Stimulated activated CD4-positive, alpha-beta T cell treated with anti-CD3 and anti-CD28 coated beads, TNF-alpha, amount 100 ng/mL, for 4 hours (primary cell): ENCODE data around the gene FAM180A.
"Not testable (repeated sequence)": the region's sequence is repeated elsewhere in the genome, so short reads cannot be mapped to it uniquely, and the experiment has no call there.

Experiments used
- DNase-seq, 3 experiments: peaks; one replicate each; pipeline ENCODE4 v3.0.0-alpha.2; 2020; ENCODE audit warnings: low read depth in 3 of 3

The FAM180A gene

DNA sequence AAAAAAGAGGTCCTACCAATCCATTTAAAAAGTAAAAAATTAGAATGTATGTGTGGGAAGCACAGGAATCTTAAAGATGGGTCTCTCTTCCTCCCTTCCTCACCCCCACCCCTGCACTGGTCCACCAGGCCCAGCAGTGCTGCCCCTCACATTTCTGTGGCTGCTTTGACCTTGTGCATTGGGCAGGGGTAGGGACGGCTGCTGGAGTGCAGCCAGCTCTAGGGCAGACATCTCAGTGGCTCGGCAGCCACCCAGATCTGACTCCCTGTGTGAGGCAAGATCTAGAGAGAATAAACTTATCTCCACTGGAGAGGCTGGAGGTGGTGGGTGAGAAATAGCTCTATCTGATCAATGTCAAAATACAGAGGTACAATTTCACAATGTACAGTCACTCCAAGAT, 6.7 kb downstream of the FAM180A start:
- DNase-seq, result no peak

DNA sequence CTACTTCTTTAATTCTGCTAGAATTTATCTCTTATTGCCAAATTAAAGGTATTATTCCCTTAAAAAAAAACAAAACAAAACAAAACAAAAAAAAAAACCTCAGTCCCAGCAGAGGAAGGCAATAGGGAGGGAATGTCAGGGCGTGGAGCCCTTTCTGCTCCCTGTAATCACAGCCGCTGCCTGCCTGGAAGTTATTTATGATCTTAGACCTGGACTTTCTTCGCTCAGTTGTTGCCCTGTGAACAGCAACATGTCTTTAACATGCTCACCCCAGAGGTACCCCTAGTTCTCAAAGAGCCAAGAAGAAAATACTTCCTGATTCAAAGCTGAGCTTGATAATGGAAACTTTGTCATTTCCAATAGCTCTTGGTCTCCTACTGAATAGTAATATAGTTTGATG, 7.7 kb downstream of the FAM180A start:
- DNase-seq, result no peak

- not testable (repeated sequence) for DNase-seq
Observed at GRCh38 chr7:135737306-135737647, 11.3 kb downstream of the FAM180A start.

DNA sequence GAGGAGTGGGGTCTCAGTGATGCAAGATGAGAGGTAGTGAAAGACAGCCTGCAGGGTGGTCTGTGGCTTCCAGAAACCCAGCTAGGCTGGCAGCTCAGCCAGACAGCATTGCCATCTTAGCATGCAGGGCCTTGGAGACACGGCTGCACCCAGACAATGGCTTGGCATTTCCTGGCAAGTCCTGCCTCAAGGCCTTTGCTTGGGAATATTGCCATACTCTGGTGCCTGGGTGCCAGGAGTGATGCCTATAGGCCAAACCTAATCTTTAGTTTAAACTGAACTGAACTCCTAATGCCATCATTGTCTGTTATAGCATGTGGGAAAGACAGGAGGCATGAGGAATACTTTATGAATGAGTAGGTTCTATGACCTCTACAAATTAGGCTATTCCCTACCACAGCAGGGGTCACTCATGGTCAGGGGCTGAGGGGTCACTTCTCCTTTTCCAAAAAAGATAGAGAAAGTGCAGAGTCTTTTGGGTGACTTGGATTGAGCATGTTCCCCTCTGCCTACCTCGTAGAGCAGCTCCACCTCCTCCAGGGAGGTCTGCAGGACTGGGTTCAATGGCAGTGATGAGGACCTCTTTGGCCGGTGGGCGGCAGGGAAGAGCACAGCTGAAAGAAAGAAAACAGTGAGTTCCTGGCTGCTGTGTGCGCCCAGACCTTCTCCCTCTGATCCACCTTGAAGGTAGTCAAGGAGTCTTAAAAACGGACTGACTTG, 11.9 kb downstream of the FAM180A start:
- DNase-seq, result no peak

- DNase-seq, result no peak
Observed at GRCh38 chr7:135734343-135734689, 14.3 kb downstream of the FAM180A start.

GRCh38 chr7:135733603-135734342, 14.8 kb downstream of the FAM180A start:
- DNase-seq, result no peak

- DNase-seq, result no peak
Observed at GRCh38 chr7:135731131-135731530, 17.5 kb downstream of the FAM180A start.

DNA sequence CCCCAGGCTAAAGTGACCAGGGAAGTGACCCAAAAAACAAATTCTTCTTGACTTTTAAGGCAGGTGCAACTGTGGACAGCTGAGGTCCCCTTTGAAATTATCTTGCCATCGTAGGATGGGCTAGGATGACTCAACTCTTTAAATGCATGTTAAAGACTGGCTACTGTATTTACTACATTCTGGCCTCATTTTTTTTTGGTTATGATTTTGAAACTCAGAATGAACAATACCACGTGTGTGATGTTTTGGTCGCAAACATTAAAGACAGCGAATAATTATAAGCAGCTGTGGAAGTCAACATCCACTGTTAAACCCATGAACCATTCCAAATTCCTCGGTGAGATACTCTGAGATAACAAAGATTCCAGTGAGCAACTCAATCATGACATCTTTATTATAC, 19.4 kb downstream of the FAM180A start:
- DNase-seq, result no peak

DNA sequence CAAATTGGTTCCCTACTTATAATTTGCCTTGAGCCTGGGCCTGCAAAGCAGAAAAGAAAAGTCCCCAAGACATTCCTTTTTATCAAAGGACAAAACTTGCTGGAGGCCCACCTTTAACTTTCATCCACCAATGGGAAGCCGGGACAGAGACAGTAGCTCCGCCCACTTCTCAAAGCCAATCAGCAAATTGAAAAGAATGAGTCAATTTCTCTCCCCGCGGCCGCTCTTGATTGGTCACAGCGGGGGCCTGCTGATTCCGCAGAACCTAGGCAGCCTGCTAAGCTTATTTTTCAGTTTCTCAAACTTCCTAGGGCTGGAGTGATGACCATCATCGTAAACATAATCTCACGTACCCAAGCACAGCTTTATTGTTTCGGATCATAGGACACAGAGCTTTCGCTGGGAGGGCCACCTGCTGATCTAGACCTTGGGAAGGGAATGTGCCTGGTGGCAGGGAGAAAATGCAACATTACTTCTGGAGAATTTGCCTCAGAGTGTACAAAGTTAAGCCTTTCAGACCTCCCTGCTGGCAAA, 20.4 kb downstream of the FAM180A start, which contains the start of gene SLC13A4:
Gene SLC13A4, minus strand, starts transcription at position 51 of the 534 bp plus-strand sequence. CDS start 690 bp downstream, outside the sequence.
- no peak for DNase-seq

DNA sequence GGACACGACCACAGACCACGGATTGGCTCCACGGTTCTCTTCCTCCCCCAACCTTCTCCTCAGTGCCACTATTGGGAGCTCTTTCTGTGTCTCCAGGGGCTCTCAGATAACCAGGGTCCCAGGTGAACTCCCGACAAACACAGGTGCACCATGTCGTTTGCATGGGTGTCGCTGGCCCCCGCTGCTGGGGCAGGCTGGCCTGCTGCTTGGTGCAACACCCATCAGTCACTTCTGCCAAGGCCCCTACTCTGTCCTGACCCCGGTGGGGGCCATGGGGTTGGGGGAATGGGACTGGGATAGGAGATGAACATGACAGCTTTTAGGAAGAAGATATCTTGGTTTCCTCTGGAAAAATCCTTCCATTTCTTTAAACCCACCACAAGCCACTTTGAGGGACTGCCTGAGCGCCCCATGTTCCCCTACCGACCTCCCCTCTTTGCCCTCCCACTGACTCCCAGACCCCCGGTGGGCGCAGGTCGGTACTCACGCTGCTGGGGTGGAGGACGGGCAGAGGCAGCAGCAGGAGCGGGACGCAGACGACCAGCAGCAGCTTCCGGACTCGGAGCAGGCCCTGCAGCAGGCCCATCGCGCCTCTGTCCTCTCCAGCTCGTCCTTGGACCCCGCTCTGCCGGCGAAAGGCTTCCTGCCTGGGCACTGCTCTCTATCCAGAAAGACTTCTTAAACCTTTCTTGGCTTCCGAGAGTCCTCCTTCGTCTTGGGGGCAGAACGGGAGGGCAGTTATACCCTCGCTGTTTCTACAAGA, 21.5 kb downstream of the FAM180A start:
- no peak for DNase-seq

DNA sequence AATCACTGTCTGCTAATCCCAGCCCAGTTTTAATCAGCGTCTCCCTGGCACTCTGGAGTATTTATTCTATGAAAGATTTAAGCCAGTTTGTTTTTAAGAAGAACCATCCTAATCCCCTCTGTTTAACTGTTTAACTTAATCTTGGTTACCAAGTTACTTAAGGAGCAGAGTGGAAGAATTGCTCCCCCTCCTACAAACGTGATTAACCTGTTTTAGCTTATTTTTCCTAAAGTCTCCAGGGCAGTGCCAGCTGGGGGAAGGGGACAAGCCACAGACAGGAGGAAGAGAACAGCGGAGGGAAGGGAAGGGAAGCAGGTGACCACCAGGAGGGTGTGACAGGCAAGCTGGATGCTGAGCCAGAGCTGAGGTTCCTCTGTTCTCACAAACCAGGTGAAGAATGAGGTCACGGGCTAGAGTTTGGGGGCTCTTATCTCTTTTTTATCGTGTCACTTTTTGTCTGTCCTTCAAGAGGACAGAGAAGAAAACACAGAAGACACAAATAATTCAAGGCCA, 22.3 kb downstream of the FAM180A start:
- no peak for DNase-seq

DNA sequence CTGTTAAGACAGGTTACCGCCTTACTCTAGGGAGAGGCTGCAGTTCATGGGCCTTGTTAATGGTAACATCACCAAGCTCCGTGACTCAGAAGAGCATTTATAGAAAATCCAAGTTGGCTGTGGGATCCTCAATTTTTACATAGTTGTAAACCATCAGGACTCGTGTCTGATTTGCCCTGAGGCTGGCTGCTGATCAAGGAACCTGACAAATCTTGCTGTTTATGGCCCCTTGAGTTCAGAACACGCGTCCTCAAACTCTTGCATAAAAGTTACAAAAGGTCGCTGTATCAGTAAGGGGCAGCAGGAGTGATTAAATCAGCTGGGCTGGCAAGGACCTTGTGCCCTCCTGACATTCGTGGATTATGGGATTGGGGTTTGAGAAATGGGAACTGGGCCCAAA, 25.2 kb downstream of the FAM180A start:
- no peak for DNase-seq

DNA sequence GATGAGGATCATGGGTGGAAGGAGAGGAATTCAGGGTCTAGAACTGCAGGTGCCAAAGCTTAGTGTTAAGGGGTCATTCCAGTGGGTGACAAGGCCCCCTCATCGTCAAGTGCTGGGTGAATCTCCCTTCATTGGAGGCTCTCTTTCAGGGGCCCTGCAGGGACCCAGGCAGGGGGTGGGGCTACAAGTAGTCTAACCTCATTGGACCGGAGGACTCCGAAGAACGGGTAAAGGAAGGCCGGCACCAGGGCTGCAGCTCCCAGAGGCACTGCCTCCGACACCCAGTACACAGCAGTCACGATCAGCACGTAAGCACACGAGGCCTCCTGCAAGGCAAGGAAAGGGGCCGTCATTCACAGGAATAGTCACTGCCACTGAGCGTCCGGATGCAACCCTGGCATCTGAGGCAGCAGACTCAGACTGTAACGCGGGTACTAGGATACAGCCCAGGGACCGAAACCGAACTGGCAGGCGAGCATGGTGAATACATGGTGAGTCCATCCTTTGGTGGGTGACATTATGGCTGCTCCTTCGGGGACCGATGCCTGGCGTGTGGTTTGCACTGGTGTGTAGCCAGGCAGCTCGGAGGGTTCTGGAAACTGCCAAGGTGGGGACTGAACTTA, 27.3 kb downstream of the FAM180A start:
- no peak for DNase-seq

DNA sequence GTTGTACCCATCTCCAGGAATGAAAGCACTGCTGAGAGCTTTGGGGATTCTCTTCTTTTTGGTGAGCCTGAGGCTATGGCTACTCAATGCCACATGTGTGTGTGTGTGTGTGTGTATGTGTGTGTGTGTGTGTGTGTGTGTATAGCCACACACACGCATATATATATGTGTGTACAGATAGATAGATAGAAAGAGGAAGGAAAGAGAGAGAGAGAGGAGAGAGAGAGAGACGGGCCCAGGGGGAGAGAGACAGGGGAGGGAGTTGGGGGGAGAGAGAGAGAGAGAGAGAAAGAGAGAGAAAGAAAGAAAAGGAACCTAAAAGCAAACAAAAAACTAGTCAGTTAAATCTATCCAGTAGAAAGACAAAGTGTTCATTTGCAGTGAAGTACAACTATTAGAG, 28.9 kb downstream of the FAM180A start:
- no peak for DNase-seq

DNA sequence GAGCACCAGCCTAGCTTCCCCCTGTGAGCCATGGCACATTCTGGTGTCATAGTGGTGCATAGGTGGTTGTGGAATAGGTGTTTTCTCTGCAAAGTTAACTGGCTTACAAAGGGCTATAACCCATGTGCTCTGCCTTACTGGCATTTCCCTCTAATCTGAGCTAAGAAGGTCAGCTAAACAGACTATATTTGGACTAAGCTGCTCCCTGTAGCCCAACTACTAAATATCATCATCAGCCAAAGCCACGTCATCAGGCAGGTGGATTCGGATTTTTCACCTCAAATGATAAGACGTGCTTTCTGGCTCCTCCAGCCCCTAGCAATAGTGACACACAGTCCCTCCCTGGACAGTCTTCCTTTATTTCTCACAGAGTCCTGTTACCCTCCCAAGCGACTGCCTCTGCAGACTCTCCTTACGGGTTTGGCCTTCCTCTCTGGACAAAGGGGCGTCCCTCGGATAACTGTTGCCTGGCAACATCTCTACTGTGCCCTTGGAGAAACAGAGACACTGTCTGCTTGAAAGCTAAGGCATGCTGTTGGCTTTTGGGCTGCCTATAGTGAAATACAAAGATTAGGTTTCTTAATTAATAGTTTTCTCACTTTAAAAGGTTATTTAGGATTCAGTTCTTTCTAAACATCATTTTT, 29.7 kb downstream of the FAM180A start:
- DNase-seq, result no peak

DNA sequence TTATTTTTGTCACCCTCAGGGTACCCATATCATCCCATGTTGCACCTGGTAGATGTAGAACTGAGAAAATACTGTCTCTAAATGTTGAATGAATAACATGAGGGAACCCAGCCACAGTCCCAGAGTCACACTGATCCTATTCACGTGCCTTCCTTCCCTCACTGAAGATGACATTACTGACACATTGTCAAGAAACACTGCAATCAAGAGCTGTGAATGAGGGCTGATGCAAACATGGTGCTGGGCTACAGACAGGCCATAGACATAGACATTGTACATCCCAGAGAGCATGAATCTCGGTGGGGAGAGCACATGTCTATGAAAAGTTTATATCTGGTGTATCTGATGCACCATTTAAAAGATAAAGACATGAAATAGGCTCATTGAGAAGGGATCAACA, 30.4 kb downstream of the FAM180A start:
- DNase-seq, result no peak

DNA sequence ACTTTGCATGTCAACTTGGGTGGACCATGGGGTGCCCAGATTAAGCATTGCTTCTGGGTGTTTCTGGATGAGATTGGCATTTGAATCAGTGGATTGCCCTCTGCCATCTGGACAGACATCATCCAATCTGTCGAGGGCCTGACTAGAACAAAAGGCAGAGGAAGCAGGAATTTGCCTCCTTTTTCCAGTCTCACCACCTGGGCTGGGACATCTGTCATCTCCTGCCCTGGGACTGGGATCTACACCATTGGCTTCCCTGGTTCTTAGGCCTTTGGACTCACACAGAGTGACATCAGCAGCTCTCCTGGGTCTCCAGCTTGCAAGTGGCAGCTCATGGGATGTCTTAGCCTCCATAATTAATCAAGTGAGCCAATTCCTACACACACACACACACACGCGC, 30.9 kb downstream of the FAM180A start:
- no peak for DNase-seq

DNA sequence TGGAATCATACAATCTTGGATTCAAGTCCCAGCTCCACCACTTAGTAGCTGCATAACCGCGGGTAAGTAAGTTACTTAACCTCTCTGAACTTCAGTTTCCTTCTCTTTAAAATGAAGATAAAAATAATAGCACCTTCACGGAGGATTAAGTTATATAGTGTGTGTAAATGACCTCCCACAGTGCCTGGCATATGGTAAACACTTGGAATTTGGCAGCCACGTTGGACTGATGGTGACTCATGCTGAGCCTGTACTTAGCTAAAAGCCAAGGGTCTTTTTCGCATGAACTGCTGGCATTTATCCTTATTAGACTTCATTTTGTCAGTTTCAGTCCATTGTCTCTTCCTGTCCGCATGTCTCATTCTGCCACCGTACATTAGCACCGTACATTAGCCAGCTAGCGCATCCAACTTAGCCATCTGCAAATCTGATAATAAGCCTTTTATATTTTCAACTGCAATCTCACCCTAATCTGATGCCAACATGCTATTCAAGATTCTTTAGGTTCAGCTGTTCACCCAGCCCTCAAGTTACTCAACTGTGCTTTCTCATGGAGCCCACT, 31.9 kb downstream of the FAM180A start:
- no peak for DNase-seq

GRCh38 chr7:135715673-135716072, 32.9 kb downstream of the FAM180A start:
- DNase-seq, result no peak

DNA sequence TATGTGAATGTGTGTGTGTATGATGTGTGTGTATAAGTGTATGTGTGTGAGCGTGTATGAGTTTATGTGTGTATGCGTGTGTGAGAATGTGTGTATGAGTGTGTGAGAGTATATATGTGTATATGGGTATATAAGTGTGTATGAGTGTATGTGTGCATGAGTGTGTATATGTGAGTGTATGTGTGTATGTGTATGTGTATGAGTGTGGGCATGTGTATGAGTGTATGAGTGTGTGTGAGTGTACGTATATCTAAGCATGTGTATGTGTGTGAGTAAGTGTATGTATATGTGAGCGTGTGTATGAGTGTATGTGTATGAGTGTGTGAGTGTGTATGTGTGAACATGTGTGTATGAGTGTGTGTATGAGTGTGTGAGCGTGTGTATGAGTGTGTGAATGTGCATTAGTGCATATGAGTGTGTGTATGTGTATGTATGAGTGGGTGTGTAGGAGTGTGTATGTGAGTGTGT, 33.5 kb downstream of the FAM180A start:
- no peak for DNase-seq

DNA sequence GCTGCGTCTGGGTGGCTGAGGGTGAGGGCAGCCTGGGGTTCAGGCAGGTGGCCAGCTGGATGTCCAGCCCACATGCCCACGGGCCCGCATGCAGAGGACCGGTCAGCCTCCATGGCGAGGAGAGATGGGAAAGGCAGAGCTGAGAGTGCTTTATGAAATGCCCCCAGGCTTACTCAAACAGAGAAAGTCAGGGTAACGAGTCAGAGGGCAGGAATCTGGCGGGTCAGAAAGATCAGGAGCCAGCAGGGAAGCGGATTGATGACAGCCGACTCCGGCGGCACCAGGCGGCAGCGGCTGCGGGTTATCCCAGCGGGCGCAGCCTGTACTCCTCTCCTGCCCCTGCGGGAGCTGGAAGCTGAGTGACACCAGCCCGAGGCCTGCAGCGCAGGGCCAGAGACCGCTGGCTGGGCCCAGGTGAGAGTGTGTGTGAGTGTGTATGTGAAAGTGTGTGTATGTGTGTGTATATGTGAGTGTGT, 34.0 kb downstream of the FAM180A start:
- DNase-seq, result no peak
